Liver (tissue), 3 donors: ENCODE results near the gene RBMS3.

Experiments used
- FOXA1 ChIP-seq: IDR thresholded peaks from 2 replicates; pipeline ENCODE4 v1.6.1; 2016; ENCODE audit warnings: antibody characterized with exemption
- GABPA ChIP-seq, 2 donors: IDR thresholded peaks in 1 of 2; conservative IDR thresholded peaks in 1 of 2; 2 replicates each; pipeline ENCODE4 v1.6.1; 2016; ENCODE audit warnings: antibody characterized with exemption in 2 of 2, mild to moderate bottlenecking in 1 of 2, moderate library complexity in 1 of 2
- RAD21 ChIP-seq, 2 donors: IDR thresholded peaks; 2 replicates each; pipeline ENCODE4 v1.6.1; 2016; ENCODE audit warnings: antibody characterized with exemption in 2 of 2, mild to moderate bottlenecking in 2 of 2
- SP1 ChIP-seq: IDR thresholded peaks from 2 replicates; pipeline ENCODE4 v1.6.1; 2018; ENCODE audit warnings: antibody characterized with exemption, mild to moderate bottlenecking
- TAF1 ChIP-seq: conservative IDR thresholded peaks from 2 replicates; pipeline ENCODE4 v1.6.1; 2016; ENCODE audit warnings: antibody characterized with exemption, mild to moderate bottlenecking
- YY1 ChIP-seq: IDR thresholded peaks from 2 replicates; pipeline ENCODE4 v1.6.1; 2016; ENCODE audit warnings: antibody characterized with exemption, mild to moderate bottlenecking
- TF ChIP-seq, protein P1 (sequence below): fragments of 150-350 bp; IDR thresholded peaks from 2 replicates; pipeline ENCODE4 v1.5.1; 2017; ENCODE audit warnings: improper control_type of control experiment, low read depth, low read length; ENCODE audit not compliant: missing input control
- TF ChIP-seq, protein P2 (sequence below): IDR thresholded peaks from 2 replicates; pipeline ENCODE4 v1.6.1; 2016; ENCODE audit warnings: antibody characterized with exemption
- TF ChIP-seq, protein P3 (sequence below): IDR thresholded peaks from 2 replicates; pipeline ENCODE4 v1.6.1; 2016; ENCODE audit warnings: antibody characterized with exemption
- TF ChIP-seq, protein P4 (sequence below): IDR thresholded peaks from 2 replicates; pipeline ENCODE4 v1.6.1; 2016; ENCODE audit warnings: antibody characterized with exemption
- donor health status: healthy.
- donor health status: healthy.

DNA sequence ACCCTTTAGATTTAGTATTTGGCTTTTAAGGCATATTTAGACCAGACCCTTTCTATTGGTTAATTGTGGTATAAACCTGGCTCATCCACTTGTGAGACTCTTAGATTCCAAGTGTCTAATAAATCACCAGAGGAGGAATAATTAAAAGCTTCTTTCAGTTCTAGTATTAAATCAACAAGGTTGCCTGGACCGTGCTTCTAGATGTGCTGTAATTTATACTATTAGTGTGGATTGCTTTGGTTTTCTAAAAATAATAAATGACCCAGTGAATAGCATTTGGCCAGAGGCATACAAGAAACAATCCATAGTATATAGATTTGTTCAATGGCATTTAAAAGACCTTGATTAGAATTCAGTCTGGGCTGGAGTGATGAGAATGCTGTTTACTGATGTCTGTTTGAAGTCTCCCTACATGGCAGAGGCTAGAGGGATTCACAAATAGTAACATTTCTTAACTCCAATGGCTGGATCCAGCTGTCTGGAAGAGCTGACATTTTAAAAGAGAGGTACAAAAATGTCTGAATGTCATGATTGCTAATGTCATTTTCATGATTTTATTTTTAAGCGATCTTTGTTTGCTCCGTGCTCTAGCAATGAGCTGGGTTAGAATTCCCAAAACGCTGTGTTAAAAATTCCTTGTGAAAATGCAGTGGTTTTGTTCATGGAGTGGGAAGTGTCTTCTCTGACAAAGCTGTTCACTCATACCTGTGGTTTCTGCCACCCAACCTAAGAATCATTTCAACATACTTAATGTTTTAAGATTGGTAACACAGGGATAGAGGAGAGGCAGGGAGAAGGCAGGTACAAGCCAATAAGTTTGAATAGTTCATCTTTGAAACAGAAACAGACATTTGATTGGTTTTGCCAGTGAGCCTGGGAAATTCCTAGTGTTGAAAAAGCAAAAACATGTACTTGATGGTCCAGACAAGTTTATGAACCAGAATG is 89.9 kb downstream of the RBMS3 start:
- TF ChIP-seq GABPA (IDR thresholded peaks at IDR 0.05 in 1 of 2, conservative IDR thresholded peaks at IDR 0.05 in 1 of 2): no peak
- TF ChIP-seq, protein P1, sequence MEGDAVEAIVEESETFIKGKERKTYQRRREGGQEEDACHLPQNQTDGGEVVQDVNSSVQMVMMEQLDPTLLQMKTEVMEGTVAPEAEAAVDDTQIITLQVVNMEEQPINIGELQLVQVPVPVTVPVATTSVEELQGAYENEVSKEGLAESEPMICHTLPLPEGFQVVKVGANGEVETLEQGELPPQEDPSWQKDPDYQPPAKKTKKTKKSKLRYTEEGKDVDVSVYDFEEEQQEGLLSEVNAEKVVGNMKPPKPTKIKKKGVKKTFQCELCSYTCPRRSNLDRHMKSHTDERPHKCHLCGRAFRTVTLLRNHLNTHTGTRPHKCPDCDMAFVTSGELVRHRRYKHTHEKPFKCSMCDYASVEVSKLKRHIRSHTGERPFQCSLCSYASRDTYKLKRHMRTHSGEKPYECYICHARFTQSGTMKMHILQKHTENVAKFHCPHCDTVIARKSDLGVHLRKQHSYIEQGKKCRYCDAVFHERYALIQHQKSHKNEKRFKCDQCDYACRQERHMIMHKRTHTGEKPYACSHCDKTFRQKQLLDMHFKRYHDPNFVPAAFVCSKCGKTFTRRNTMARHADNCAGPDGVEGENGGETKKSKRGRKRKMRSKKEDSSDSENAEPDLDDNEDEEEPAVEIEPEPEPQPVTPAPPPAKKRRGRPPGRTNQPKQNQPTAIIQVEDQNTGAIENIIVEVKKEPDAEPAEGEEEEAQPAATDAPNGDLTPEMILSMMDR: no peak
- TF ChIP-seq, protein P2, sequence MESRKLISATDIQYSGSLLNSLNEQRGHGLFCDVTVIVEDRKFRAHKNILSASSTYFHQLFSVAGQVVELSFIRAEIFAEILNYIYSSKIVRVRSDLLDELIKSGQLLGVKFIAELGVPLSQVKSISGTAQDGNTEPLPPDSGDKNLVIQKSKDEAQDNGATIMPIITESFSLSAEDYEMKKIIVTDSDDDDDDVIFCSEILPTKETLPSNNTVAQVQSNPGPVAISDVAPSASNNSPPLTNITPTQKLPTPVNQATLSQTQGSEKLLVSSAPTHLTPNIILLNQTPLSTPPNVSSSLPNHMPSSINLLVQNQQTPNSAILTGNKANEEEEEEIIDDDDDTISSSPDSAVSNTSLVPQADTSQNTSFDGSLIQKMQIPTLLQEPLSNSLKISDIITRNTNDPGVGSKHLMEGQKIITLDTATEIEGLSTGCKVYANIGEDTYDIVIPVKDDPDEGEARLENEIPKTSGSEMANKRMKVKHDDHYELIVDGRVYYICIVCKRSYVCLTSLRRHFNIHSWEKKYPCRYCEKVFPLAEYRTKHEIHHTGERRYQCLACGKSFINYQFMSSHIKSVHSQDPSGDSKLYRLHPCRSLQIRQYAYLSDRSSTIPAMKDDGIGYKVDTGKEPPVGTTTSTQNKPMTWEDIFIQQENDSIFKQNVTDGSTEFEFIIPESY: no peak
- TF ChIP-seq, protein P3, sequence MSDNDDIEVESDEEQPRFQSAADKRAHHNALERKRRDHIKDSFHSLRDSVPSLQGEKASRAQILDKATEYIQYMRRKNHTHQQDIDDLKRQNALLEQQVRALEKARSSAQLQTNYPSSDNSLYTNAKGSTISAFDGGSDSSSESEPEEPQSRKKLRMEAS: no peak
- TF ChIP-seq YY1: no peak
- no peak for TF ChIP-seq TAF1
- no peak for TF ChIP-seq SP1
- TF ChIP-seq, protein P4, sequence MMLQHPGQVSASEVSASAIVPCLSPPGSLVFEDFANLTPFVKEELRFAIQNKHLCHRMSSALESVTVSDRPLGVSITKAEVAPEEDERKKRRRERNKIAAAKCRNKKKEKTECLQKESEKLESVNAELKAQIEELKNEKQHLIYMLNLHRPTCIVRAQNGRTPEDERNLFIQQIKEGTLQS: no peak
- TF ChIP-seq FOXA1: no peak
- no peak for TF ChIP-seq RAD21 (IDR thresholded peaks at IDR 0.05)
